ENCODE data around the gene ASAH2.

ASAH2 gene

GRCh38 chr10:50251394-50251793 lies at the start of gene ASAH2:
Gene ASAH2, minus strand, starts transcription at chr10:50251516. Its CDS starts 2,906 bp downstream, at chr10:50248610.
- H3K27ac Mint-ChIP-seq = no peak within 1 kb of the TSS

GRCh38 chr10:50299948-50300669 lies 48.8 kb upstream of the ASAH2 start:
- Mint-ChIP-seq H3K27me3 (ENCODE audit: low read depth) (no peaks in the 10 kb centered on the region), H3K27ac (no peak overlapping the region), H3K36me3 (ENCODE audit: low read depth) (peaks cover 7% of the 10 kb centered on the region), H3K9me3 (peaks cover 11% of the 10 kb centered on the region), H3K4me1 (ENCODE audit: low read depth) (no peaks in the 10 kb centered on the region), H3K4me3 (no peak overlapping the region)

More at GRCh38 chr10:50251394-50251793, at the start of gene ASAH2:
- Mint-ChIP-seq H3K9me3 (no peaks in the 10 kb centered on the region), H3K27me3 (ENCODE audit: low read depth) (peaks cover 59% of the 10 kb centered on the region), H3K36me3 (ENCODE audit: low read depth) (no peaks in the 10 kb centered on the region), H3K4me3 (no peak within 1 kb of the TSS), H3K4me1 (ENCODE audit: low read depth) (no peaks in the 10 kb centered on the region)

- Mint-ChIP-seq H3K36me3 (ENCODE audit: low read depth) (no peaks in the 10 kb centered on the region), H3K4me3 (no peak overlapping the region), H3K27ac (no peak overlapping the region), H3K9me3 (peaks cover 11% of the 10 kb centered on the region), H3K27me3 (ENCODE audit: low read depth) (no peaks in the 10 kb centered on the region), H3K4me1 (ENCODE audit: low read depth) (no peaks in the 10 kb centered on the region)
Observed at GRCh38 chr10:50295367-50295766, 44.1 kb upstream of the ASAH2 start.

GRCh38 chr10:50294582-50294981 lies 43.3 kb upstream of the ASAH2 start:
- no peak overlapping the region for H3K4me3 Mint-ChIP-seq
- H3K4me1 Mint-ChIP-seq (ENCODE audit: low read depth) = no peaks in the 10 kb centered on the region
- no peak overlapping the region for H3K27ac Mint-ChIP-seq

GRCh38 chr10:50293513-50294313 lies 42.4 kb upstream of the ASAH2 start:
- Mint-ChIP-seq H3K27me3 (ENCODE audit: low read depth) (peaks cover 3% of the 10 kb centered on the region), H3K4me1 (ENCODE audit: low read depth) (no peaks in the 10 kb centered on the region), H3K27ac (no peak overlapping the region), H3K4me3 (no peak overlapping the region), H3K36me3 (ENCODE audit: low read depth) (no peaks in the 10 kb centered on the region), H3K9me3 (peaks cover 8% of the 10 kb centered on the region)

More at GRCh38 chr10:50294582-50294981, 43.3 kb upstream of the ASAH2 start:
- Mint-ChIP-seq H3K27me3 (ENCODE audit: low read depth) (peaks cover 3% of the 10 kb centered on the region), H3K9me3 (peaks cover 11% of the 10 kb centered on the region), H3K36me3 (ENCODE audit: low read depth) (no peaks in the 10 kb centered on the region)

GRCh38 chr10:50291261-50291850 lies 40.0 kb upstream of the ASAH2 start:
- Mint-ChIP-seq H3K9me3 (peaks cover 3% of the 10 kb centered on the region), H3K36me3 (ENCODE audit: low read depth) (no peaks in the 10 kb centered on the region), H3K27me3 (ENCODE audit: low read depth) (peaks cover 7% of the 10 kb centered on the region), H3K27ac (no peak overlapping the region), H3K4me1 (ENCODE audit: low read depth) (no peaks in the 10 kb centered on the region), H3K4me3 (no peak overlapping the region)

- Mint-ChIP-seq H3K4me1 (ENCODE audit: low read depth) (no peaks in the 10 kb centered on the region), H3K27me3 (ENCODE audit: low read depth) (peaks cover 15% of the 10 kb centered on the region), H3K27ac (no peak overlapping the region), H3K36me3 (ENCODE audit: low read depth) (no peaks in the 10 kb centered on the region), H3K4me3 (no peak overlapping the region), H3K9me3 (no peaks in the 10 kb centered on the region)
Observed at GRCh38 chr10:50289196-50289595, 37.9 kb upstream of the ASAH2 start.

GRCh38 chr10:50286996-50287803 lies 35.9 kb upstream of the ASAH2 start:
- Mint-ChIP-seq H3K4me3 (no peak overlapping the region), H3K36me3 (ENCODE audit: low read depth) (no peaks in the 10 kb centered on the region), H3K9me3 (no peaks in the 10 kb centered on the region), H3K4me1 (ENCODE audit: low read depth) (no peaks in the 10 kb centered on the region), H3K27ac (no peak overlapping the region), H3K27me3 (ENCODE audit: low read depth) (peaks cover 29% of the 10 kb centered on the region)

- H3K36me3 Mint-ChIP-seq (ENCODE audit: low read depth) = no peaks in the 10 kb centered on the region
- peaks cover 35% of the 10 kb centered on the region for H3K27me3 Mint-ChIP-seq (ENCODE audit: low read depth)
- H3K27ac Mint-ChIP-seq = no peak overlapping the region
- H3K9me3 Mint-ChIP-seq = no peaks in the 10 kb centered on the region
- no peaks in the 10 kb centered on the region for H3K4me1 Mint-ChIP-seq (ENCODE audit: low read depth)
- no peak overlapping the region for H3K4me3 Mint-ChIP-seq
Observed at GRCh38 chr10:50286517-50286916, 35.2 kb upstream of the ASAH2 start.

GRCh38 chr10:50281967-50282522 lies 30.7 kb upstream of the ASAH2 start:
- H3K27ac Mint-ChIP-seq = no peak overlapping the region
- H3K36me3 Mint-ChIP-seq (ENCODE audit: low read depth) = no peaks in the 10 kb centered on the region
- peaks cover 58% of the 10 kb centered on the region for H3K27me3 Mint-ChIP-seq (ENCODE audit: low read depth)
- H3K4me1 Mint-ChIP-seq (ENCODE audit: low read depth) = no peaks in the 10 kb centered on the region
- no peak overlapping the region for H3K4me3 Mint-ChIP-seq
- no peaks in the 10 kb centered on the region for H3K9me3 Mint-ChIP-seq

- Mint-ChIP-seq H3K27me3 (ENCODE audit: low read depth) (peaks cover 60% of the 10 kb centered on the region), H3K36me3 (ENCODE audit: low read depth) (no peaks in the 10 kb centered on the region), H3K27ac (no peak overlapping the region), H3K4me3 (no peak overlapping the region), H3K4me1 (ENCODE audit: low read depth) (no peaks in the 10 kb centered on the region), H3K9me3 (no peaks in the 10 kb centered on the region)
Observed at GRCh38 chr10:50281210-50281966, 30.1 kb upstream of the ASAH2 start.

GRCh38 chr10:50280049-50280841 lies 28.9 kb upstream of the ASAH2 start:
- no peaks in the 10 kb centered on the region for H3K36me3 Mint-ChIP-seq (ENCODE audit: low read depth)
- no peaks in the 10 kb centered on the region for H3K4me1 Mint-ChIP-seq (ENCODE audit: low read depth)
- H3K4me3 Mint-ChIP-seq = no peak overlapping the region
- H3K9me3 Mint-ChIP-seq = no peaks in the 10 kb centered on the region
- peaks cover 63% of the 10 kb centered on the region for H3K27me3 Mint-ChIP-seq (ENCODE audit: low read depth)
- H3K27ac Mint-ChIP-seq = no peak overlapping the region

GRCh38 chr10:50279489-50279888 lies 28.2 kb upstream of the ASAH2 start:
- Mint-ChIP-seq H3K9me3 (no peaks in the 10 kb centered on the region), H3K36me3 (ENCODE audit: low read depth) (no peaks in the 10 kb centered on the region), H3K27ac (no peak overlapping the region), H3K4me1 (ENCODE audit: low read depth) (no peaks in the 10 kb centered on the region), H3K27me3 (ENCODE audit: low read depth) (peaks cover 63% of the 10 kb centered on the region), H3K4me3 (no peak overlapping the region)
